ENCODE results near the gene PRKCH. TPM values are rescaled to one million over a fixed set of nuclear protein-coding genes. Genes with fewer than 3 reads are reported as not detected.
A peak's percentile ranks its signal among the peaks of the same experiment; 100 is the strongest.

The PRKCH gene
- total RNA-seq, 3 donors from 2014 or later: 12.3 to 15.4 (median 14.8) TPM

DNA sequence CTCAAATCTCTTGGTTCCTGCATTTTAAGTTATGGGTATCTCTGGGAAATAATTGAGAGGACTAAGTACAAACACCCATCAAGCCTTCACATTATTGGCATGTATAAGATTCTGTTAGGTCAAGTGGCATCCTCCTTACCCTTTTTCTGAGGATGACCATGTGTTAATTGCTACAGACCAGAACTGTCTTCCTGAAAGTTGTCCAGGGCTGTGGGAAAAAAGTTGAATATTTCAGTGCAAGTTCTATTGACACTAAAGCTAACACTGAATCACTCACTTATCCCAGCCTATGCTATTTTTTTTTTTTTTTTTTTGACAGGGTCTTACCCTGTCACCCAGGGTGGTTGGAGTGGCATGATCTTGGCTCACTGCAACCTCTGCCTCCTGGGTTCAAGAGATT, 243.8 kb downstream of the PRKCH start:
- H3K4me3 ChIP-seq: no peak overlapping the region
- ATAC-seq: no peak
- TF ChIP-seq, protein P1, sequence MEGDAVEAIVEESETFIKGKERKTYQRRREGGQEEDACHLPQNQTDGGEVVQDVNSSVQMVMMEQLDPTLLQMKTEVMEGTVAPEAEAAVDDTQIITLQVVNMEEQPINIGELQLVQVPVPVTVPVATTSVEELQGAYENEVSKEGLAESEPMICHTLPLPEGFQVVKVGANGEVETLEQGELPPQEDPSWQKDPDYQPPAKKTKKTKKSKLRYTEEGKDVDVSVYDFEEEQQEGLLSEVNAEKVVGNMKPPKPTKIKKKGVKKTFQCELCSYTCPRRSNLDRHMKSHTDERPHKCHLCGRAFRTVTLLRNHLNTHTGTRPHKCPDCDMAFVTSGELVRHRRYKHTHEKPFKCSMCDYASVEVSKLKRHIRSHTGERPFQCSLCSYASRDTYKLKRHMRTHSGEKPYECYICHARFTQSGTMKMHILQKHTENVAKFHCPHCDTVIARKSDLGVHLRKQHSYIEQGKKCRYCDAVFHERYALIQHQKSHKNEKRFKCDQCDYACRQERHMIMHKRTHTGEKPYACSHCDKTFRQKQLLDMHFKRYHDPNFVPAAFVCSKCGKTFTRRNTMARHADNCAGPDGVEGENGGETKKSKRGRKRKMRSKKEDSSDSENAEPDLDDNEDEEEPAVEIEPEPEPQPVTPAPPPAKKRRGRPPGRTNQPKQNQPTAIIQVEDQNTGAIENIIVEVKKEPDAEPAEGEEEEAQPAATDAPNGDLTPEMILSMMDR (IDR thresholded peaks at IDR 0.05): no peak
- intact Hi-C loops (cut with DNase I, micrococcal nuclease): no loop called here
- no peak for DNase-seq
- no peaks in the 10 kb centered on the region for H3K9me3 ChIP-seq
- H3K36me3 ChIP-seq (ENCODE audit: low read depth): no peaks in the 10 kb centered on the region
- H3K4me1 ChIP-seq (ENCODE audit: low read depth): peaks cover 10% of the 10 kb centered on the region

DNA sequence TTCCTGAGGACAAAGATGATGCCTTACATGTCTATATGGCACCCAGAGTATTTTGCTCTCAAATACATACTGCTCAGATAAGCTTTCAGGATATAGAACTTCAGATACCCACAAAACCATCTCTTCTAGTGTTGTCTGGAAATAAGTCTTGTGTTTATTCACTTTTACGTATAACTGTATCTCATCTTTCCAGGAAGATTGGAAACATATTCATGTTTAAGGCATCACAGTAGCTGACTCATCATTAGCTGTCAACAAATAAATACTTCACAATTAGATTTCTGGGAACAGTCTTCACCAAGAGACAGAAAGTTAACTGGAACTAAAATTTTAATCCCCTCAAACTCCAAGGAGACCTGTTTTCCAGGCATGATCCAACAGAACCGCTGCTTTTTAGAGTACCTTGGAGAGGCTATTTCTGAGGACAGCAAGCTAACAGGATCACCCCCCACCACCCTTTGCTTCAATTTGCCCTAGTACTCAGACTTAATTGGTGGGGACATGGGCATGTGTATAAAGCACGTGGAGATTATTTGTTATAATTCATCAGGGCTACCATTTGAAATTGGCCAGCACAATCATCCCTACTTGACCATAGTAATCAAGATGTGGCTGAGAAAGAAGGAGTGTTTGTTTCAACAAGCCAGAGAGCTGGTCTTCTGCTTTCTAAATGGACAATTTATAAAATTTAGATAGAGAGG, 244.6 kb downstream of the PRKCH start:
- Histone ChIP-seq H3K9me3 (no peaks in the 10 kb centered on the region), H3K36me3 (ENCODE audit: low read depth) (no peaks in the 10 kb centered on the region), H3K4me1 (ENCODE audit: low read depth) (peaks cover 10% of the 10 kb centered on the region), H3K4me3 (no peak overlapping the region)
- DNase-seq (no peak), ATAC-seq (no peak)
- TF ChIP-seq, protein P1 (IDR thresholded peaks at IDR 0.05): no peak
- intact Hi-C loops (cut with DNase I, micrococcal nuclease): no loop called here

DNA sequence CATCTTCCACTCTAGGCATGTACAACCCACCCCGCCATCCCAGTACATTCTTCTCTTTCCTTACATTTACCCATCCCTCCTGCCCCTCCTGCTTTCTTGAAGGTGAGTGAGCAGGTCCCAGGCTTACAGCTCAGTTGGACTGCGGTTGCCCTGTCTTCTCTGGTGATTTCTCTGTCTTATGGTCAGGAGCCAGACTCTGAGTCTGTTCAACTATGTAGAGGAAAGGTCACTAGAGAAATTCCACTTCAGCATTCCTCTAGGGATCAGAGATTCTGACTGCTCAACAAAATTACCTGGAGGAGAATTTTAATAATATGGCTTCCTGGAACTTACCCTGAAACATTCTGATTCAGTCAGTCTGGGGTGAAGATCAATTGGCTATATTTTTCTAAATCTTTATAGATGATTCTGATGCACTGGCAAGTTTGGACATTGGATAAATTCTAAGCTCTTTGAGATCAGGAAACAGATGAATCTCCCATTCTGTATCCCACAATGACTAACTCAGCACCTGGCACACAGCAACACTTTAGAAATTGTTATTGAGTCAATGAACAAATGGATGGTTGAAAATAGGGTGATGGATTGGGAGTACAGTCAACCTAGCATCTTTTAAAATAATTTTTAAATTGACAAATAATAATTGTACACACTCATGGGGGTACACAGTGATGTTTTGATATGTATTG, 245.3 kb downstream of the PRKCH start:
- DNase-seq (no peak), ATAC-seq (no peak)
- TF ChIP-seq, protein P1 (IDR thresholded peaks at IDR 0.05): no peak
- no peak overlapping the region for H3K4me3 ChIP-seq
- no peaks in the 10 kb centered on the region for H3K9me3 ChIP-seq
- H3K36me3 ChIP-seq (ENCODE audit: low read depth): no peaks in the 10 kb centered on the region
- intact Hi-C loops (cut with DNase I, micrococcal nuclease): no loop called here
- peaks cover 5% of the 10 kb centered on the region for H3K4me1 ChIP-seq (ENCODE audit: low read depth)

DNA sequence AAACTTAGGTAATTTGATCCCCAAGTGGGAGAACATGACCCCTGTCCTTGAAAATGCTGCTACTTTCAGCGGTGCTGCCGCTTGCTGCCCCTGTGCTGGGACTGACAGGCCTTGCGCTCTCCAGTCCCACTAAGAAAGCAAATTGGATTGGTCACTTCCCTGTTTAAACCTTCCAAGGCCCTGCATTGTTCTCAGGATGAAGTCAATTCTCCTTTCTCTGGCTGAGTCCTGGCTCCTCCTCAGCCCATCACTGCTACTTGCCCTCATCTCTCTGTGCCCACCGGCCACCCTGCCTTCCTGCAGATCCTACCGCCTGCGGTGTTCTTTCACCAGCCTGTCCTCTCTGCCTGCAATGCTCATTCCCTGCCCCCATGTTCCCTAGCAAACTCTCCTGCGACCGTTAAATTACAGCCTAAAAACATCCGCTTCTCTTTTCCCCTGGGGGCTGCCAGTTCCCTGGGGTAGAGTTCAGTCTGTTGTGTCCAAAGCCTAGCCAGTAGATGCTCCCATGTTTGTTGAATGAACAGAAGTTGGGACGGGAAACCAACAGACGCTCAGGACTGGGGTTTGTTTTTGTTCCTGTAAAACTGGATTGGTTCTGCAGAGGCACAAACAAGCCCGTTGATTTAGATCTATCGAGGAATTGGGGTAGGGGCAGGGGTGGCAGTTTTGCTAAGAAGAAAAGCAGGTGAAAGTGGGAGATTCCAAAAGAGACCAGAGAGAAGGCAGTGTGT, 246.6 kb downstream of the PRKCH start:
- DNase-seq (no peak), ATAC-seq (peak; percentile 4)
- TF ChIP-seq, protein P1 (IDR thresholded peaks at IDR 0.05): no peak
- Histone ChIP-seq H3K36me3 (ENCODE audit: low read depth) (no peaks in the 10 kb centered on the region), H3K4me3 (no peak overlapping the region), H3K9me3 (no peaks in the 10 kb centered on the region), H3K4me1 (ENCODE audit: low read depth) (peaks cover 4% of the 10 kb centered on the region)
- intact Hi-C loops (cut with DNase I, micrococcal nuclease): no loop called here

DNA sequence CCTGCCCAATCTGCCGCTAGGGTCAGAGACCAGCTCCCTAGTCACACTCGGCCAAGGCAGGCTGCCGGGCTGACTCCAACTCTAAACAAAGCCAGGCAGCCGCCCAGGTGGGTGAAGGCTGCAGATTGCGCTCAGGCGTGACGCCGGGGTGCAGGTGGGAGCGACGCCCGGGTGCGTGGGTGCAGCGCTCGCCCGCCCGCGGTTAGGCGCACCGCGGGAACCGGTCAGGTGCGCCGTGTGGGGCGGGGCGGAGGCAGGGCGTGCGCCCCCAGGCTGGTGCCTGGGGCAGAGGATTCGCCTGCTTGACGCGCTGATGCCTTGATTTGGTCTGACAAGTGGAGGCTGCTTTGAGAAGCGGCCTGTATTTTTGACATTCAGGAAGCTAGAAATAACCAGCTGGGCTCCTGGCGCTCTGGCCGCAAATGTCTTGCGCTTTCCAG, 247.2 kb downstream of the PRKCH start:
- ATAC-seq: peak; percentile 84
- TF ChIP-seq, protein P1 (IDR thresholded peaks at IDR 0.05): no peak
- peaks cover 4% of the 10 kb centered on the region for H3K4me1 ChIP-seq (ENCODE audit: low read depth)
- intact Hi-C loops (cut with DNase I, micrococcal nuclease): no loop called here
- no peaks in the 10 kb centered on the region for H3K36me3 ChIP-seq (ENCODE audit: low read depth)
- peak; percentile 61 to 84 (median 74) for DNase-seq
- H3K4me3 ChIP-seq: no peak overlapping the region
- H3K9me3 ChIP-seq: no peaks in the 10 kb centered on the region
